ENCODE measurements around the gene CFAP73. TPM values are rescaled to one million over a fixed set of nuclear protein-coding genes. Genes with fewer than 3 reads are reported as not detected.

CFAP73 gene
- total and polyA plus RNA-seq, 2 of the 8 experiments (the other 6 are each of a cell fraction or from before 2014, with no cell fraction given): 0.45 to 0.56 TPM

- no peak for TF ChIP-seq CHD7 (IDR thresholded peaks at IDR 0.05; ENCODE audit: insufficient replicate concordance, low read length)
- no peak for TF ChIP-seq MAX (IDR thresholded peaks at IDR 0.05)
- TF ChIP-seq CHD1 (IDR thresholded peaks at IDR 0.05; ENCODE audit: low read depth, low read length): no peak
- no peak for TF ChIP-seq POU5F1 (IDR thresholded peaks at IDR 0.05; ENCODE audit: low read depth, low read length)
- TF ChIP-seq TCF12 (IDR thresholded peaks at IDR 0.05; ENCODE audit: low read depth, low read length): no peak
- TF ChIP-seq SP1 (IDR thresholded peaks at IDR 0.05; ENCODE audit: low read depth, low read length): no peak
- no peak for TF ChIP-seq SAP30 (IDR thresholded peaks at IDR 0.05; ENCODE audit: insufficient read depth, insufficient replicate concordance, low read length)
- TF ChIP-seq ASH2L (IDR thresholded peaks at IDR 0.05; ENCODE audit: low read length): no peak
These were observed 6.1 kb downstream of the CFAP73 start (continued) for GRCh38 chr12:113155646-113156045.

Measured in H1 (cell line).